H1 (cell line): ENCODE measurements around the gene KLF14. TPM values are rescaled to one million over a fixed set of nuclear protein-coding genes. Genes with fewer than 3 reads are reported as not detected.

Experiments
- CTCF ChIA-PET: fragments of 300-600 bp; sonication (Branson Sonifier 250); formaldehyde crosslinking; loops from one replicate; lab custom pipeline; 2021; ENCODE audit not compliant: partially characterized antibody; lab: Charles Lee
- POLR2A ChIA-PET: fragments of 300-600 bp; sonication (Branson Sonifier 250); formaldehyde crosslinking; loops from one replicate; lab custom pipeline; 2021; ENCODE audit warnings: inconsistent platforms; ENCODE audit not compliant: partially characterized antibody; lab: Charles Lee
- DNase-seq, 2 experiments: peaks; one replicate each; pipeline versions ENCODE4 v3.0.0 to v3.0.0-alpha.2; 2010 to 2022; ENCODE audit warnings: low spot score in 2 of 2, low read depth in 1 of 2, mixed read lengths in 1 of 2
- FAIRE-seq: peaks from 2 replicates; lab custom pipeline; 2011; peaks lifted over from hg19 to GRCh38; lab: Jason Lieb, UNC
- H2AFZ ChIP-seq: 2 replicates; pipeline ENCODE4 v1.8.1; 2012; ENCODE audit warnings: low read length, inconsistent platforms
- H2AK5ac ChIP-seq: 2 replicates; pipeline ENCODE4 v1.6.1; 2013; ENCODE audit warnings: low read depth, low read length
- H2BK120ac ChIP-seq: replicated peaks from 2 replicates; pipeline ENCODE3; 2013; ENCODE audit warnings: low read depth, low read length, inconsistent platforms
- H2BK12ac ChIP-seq: 2 replicates; pipeline ENCODE4 v1.6.1; 2013; ENCODE audit warnings: low read depth, low read length
- H2BK15ac ChIP-seq: 2 replicates; pipeline ENCODE4 v1.6.1; 2013; ENCODE audit warnings: low read length
- H2BK20ac ChIP-seq: 2 replicates; pipeline ENCODE4 v1.6.1; 2013; ENCODE audit warnings: low read length
- H2BK5ac ChIP-seq: 2 replicates; pipeline ENCODE4 v1.6.1; 2013; ENCODE audit warnings: low read depth, low read length
- H3K14ac ChIP-seq: 2 replicates; pipeline ENCODE4 v1.6.1; 2013; ENCODE audit warnings: inconsistent platforms; ENCODE audit not compliant: insufficient read length
- H3K18ac ChIP-seq: 2 replicates; pipeline ENCODE4 v1.6.1; 2013; ENCODE audit warnings: low read length; ENCODE audit errors: extremely low read depth
- H3K23ac ChIP-seq: 2 replicates; pipeline ENCODE4 v1.6.1; 2013; ENCODE audit warnings: inconsistent platforms; ENCODE audit not compliant: insufficient read length
- H3K23me2 ChIP-seq: 2 replicates; pipeline ENCODE4 v1.6.1; 2013; ENCODE audit warnings: low read depth, low read length
- H3K27ac ChIP-seq: 2 replicates; pipeline ENCODE4 v1.6.1; 2011; ENCODE audit warnings: low read depth, low read length, inconsistent platforms
- H3K27me3 ChIP-seq, 4 experiments: replicated peaks in 1 of 4; 1 replicate in 1 of 4; 2 replicates in 3 of 4; pipeline versions ENCODE4 v1.6.1 to v1.8.1; 2011 to 2013; ENCODE audit warnings: low read length in 3 of 4, mild to moderate bottlenecking in 3 of 4, inconsistent platforms in 2 of 4, mixed read lengths in 2 of 4, moderate library complexity in 1 of 4; ENCODE audit not compliant: control insufficient read depth in 3 of 4, insufficient read depth in 3 of 4; ENCODE audit errors: extremely low read depth in 1 of 4
- H3K36me3 ChIP-seq, 4 experiments: 2 replicates each; pipeline versions ENCODE4 v1.6.1 to v1.8.1; 2011 to 2013; ENCODE audit warnings: mild to moderate bottlenecking in 4 of 4, low read length in 3 of 4, moderate library complexity in 2 of 4, control low read depth in 1 of 4, inconsistent platforms in 1 of 4; ENCODE audit not compliant: insufficient read depth in 4 of 4, control insufficient read depth in 2 of 4
- H3K4ac ChIP-seq: replicated peaks from 2 replicates; pipeline ENCODE3; 2013; ENCODE audit warnings: low read length, low read depth, mixed read lengths, inconsistent platforms; ENCODE audit not compliant: insufficient read length
- H3K4me1 ChIP-seq, 4 experiments: replicated peaks in 1 of 4; 1 replicate in 1 of 4; 2 replicates in 3 of 4; pipeline versions ENCODE4 v1.6.1 to v1.8.1; 2011 to 2013; ENCODE audit warnings: low read length in 3 of 4, inconsistent platforms in 2 of 4, mixed read lengths in 1 of 4; ENCODE audit not compliant: insufficient read depth in 4 of 4, control insufficient read depth in 3 of 4
- H3K4me2 ChIP-seq, 2 experiments: 2 replicates each; pipeline versions ENCODE4 v1.6.1 to v1.8.1; 2011 to 2013; ENCODE audit warnings: low read depth in 2 of 2, low read length in 2 of 2, control low read depth in 1 of 2, inconsistent platforms in 1 of 2, mild to moderate bottlenecking in 1 of 2; ENCODE audit not compliant: insufficient read depth in 1 of 2
- H3K4me3 ChIP-seq, 4 experiments: fragments of 200-600, 300-600 bp in 1 of 4; sonication (generic), shearing (Covaris generic), sonication (Bioruptor Twin) in 1 of 4; 2 replicates each; pipeline versions ENCODE4 v1.5.1 to v1.8.1; 2011 to 2016; ENCODE audit warnings: low read length in 4 of 4, low read depth in 3 of 4, control low read depth in 2 of 4, inconsistent platforms in 2 of 4, mild to moderate bottlenecking in 2 of 4, mixed read lengths in 1 of 4, moderate library complexity in 1 of 4; ENCODE audit not compliant: insufficient read depth in 2 of 4; ENCODE audit errors: extremely low read depth in 1 of 4
- H3K56ac ChIP-seq: replicated peaks from 2 replicates; pipeline ENCODE3; 2013; ENCODE audit warnings: low read depth, mild to moderate bottlenecking, mixed read lengths, low read length, inconsistent platforms; ENCODE audit not compliant: insufficient read length
- H3K79me1 ChIP-seq: 2 replicates; pipeline ENCODE4 v1.6.1; 2013; ENCODE audit warnings: low read depth, low read length, control low read depth
- H3K79me2 ChIP-seq, 2 experiments: 2 replicates each; pipeline versions ENCODE4 v1.6.1 to v1.8.1; 2012 to 2013; ENCODE audit warnings: low read length in 2 of 2, mild to moderate bottlenecking in 2 of 2, inconsistent platforms in 1 of 2; ENCODE audit not compliant: insufficient read depth in 2 of 2, control insufficient read depth in 1 of 2
- H3K9ac ChIP-seq, 4 experiments: replicated peaks in 1 of 4; 1 replicate in 1 of 4; 2 replicates in 3 of 4; pipeline versions ENCODE4 v1.6.1 to v1.8.1; 2011 to 2013; ENCODE audit warnings: low read depth in 3 of 4, low read length in 3 of 4, control low read depth in 2 of 4, mild to moderate bottlenecking in 2 of 4, moderate library complexity in 2 of 4, inconsistent platforms in 1 of 4; ENCODE audit errors: extremely low read depth in 1 of 4
- H3K9me3 ChIP-seq, 2 experiments: 2 replicates each; pipeline versions ENCODE4 v1.6.1 to v1.8.1; 2012 to 2013; ENCODE audit warnings: mild to moderate bottlenecking in 2 of 2, moderate library complexity in 2 of 2, control low read depth in 1 of 2, inconsistent platforms in 1 of 2, low read depth in 1 of 2, low read length in 1 of 2, mixed read lengths in 1 of 2; ENCODE audit not compliant: insufficient read depth in 2 of 2
- H4K20me1 ChIP-seq, 2 experiments: replicated peaks in 1 of 2; 2 replicates each; pipeline versions ENCODE3 to v1.8.1; 2011 to 2013; ENCODE audit warnings: inconsistent platforms in 2 of 2, low read length in 2 of 2, mild to moderate bottlenecking in 1 of 2; ENCODE audit not compliant: insufficient read depth in 2 of 2, control insufficient read depth in 1 of 2
- H4K5ac ChIP-seq: 2 replicates; pipeline ENCODE4 v1.6.1; 2013; ENCODE audit warnings: low read length, low read depth, mixed read lengths, inconsistent platforms; ENCODE audit not compliant: insufficient read length
- H4K8ac ChIP-seq: 2 replicates; pipeline ENCODE4 v1.8.0; 2013; ENCODE audit warnings: mild to moderate bottlenecking, moderate library complexity, low read length, inconsistent platforms; ENCODE audit not compliant: insufficient read depth; ENCODE audit errors: extremely low read depth
- H4K91ac ChIP-seq: replicated peaks from 2 replicates; pipeline ENCODE3; 2013; ENCODE audit warnings: low read length, mixed read lengths, inconsistent platforms; ENCODE audit not compliant: insufficient read length
- ASH2L ChIP-seq: fragments of 200-600, 300-600 bp; sonication (generic); IDR thresholded peaks from one replicate; pipeline ENCODE4 v1.7.1; 2017; ENCODE audit warnings: low read length
- CBX5 ChIP-seq: fragments of 300-800, 300-1000 bp; sonication (generic); IDR thresholded peaks from 2 replicates; pipeline ENCODE4 v1.7.1; 2016; ENCODE audit warnings: antibody characterized with exemption, low read length, low read depth
- CEBPB ChIP-seq: IDR thresholded peaks from 2 replicates; pipeline ENCODE4 v1.6.1; 2012; ENCODE audit warnings: low read depth, low read length
- CHD1 ChIP-seq: IDR thresholded peaks from 2 replicates; pipeline ENCODE4 v1.6.1; 2012; ENCODE audit warnings: low read depth, low read length, improper control_type of control experiment
- CREB1 ChIP-seq: IDR thresholded peaks from 2 replicates; pipeline ENCODE4 v1.6.1; 2012; ENCODE audit warnings: inconsistent platforms
- HDAC2 ChIP-seq, 2 experiments: fragments of 300-600 bp in 1 of 2; sonication (generic) in 1 of 2; IDR thresholded peaks; 2 replicates each; pipeline ENCODE4 v1.6.1; 2011 to 2012; ENCODE audit warnings: low read depth in 2 of 2, low read length in 2 of 2, mild to moderate bottlenecking in 2 of 2, moderate library complexity in 2 of 2, borderline replicate concordance in 1 of 2, inconsistent platforms in 1 of 2
- NANOG ChIP-seq: IDR thresholded peaks from 2 replicates; pipeline ENCODE4 v1.6.1; 2011; ENCODE audit warnings: low read length, low read depth, mild to moderate bottlenecking, inconsistent platforms; ENCODE audit not compliant: insufficient read depth, poor library complexity, severe bottlenecking
- NRF1 ChIP-seq: IDR thresholded peaks from 2 replicates; pipeline ENCODE4 v1.6.1; 2011; ENCODE audit warnings: mild to moderate bottlenecking, low read depth, low read length, improper control_type of control experiment
- POLR2A ChIP-seq, 2 experiments: IDR thresholded peaks; 1 replicate in 1 of 2; 2 replicates in 1 of 2; pipeline ENCODE4 v1.6.1; 2011; ENCODE audit warnings: low read depth in 2 of 2, low read length in 2 of 2, mild to moderate bottlenecking in 2 of 2; ENCODE audit errors: control extremely low read depth in 1 of 2
- RAD21 ChIP-seq, 2 experiments: IDR thresholded peaks in 1 of 2; conservative IDR thresholded peaks in 1 of 2; 2 replicates each; pipeline ENCODE4 v1.6.1; 2011; ENCODE audit warnings: low read depth in 2 of 2, low read length in 2 of 2, improper control_type of control experiment in 1 of 2, inconsistent platforms in 1 of 2, mild to moderate bottlenecking in 1 of 2, moderate library complexity in 1 of 2
- RNF2 ChIP-seq: fragments of 200-900, 300-1000 bp; sonication (generic); IDR thresholded peaks from 2 replicates; pipeline ENCODE4 v1.7.1; 2016; ENCODE audit warnings: borderline replicate concordance, low read depth, mild to moderate bottlenecking, antibody characterized with exemption, low read length; ENCODE audit not compliant: poor library complexity, severe bottlenecking; ENCODE audit errors: missing control alignments
- RXRA ChIP-seq: IDR thresholded peaks from 2 replicates; pipeline ENCODE4 v1.6.1; 2011; ENCODE audit warnings: low read depth, mild to moderate bottlenecking, low read length, moderate library complexity; ENCODE audit not compliant: insufficient read depth
- TCF12 ChIP-seq: IDR thresholded peaks from 2 replicates; pipeline ENCODE4 v1.6.1; 2011; ENCODE audit warnings: low read depth, mild to moderate bottlenecking, low read length
- WGBS, 2 experiments: shearing (Covaris generic) in 1 of 2; methylation state at CpG; one replicate each; pipeline versions ENCODE4 v1.1.6 to v1.1.7; 2013 to 2015; ENCODE audit warnings: low lambda C conversion rate in 2 of 2, mixed read lengths in 2 of 2, inconsistent platforms in 1 of 2, low coverage in 1 of 2, missing lambda C conversion rate in 1 of 2; ENCODE audit not compliant: insufficient replicate concordance in 2 of 2, insufficient coverage in 1 of 2, insufficient read length in 1 of 2; ENCODE audit errors: extremely low coverage in 1 of 2, missing lambda C conversion rate in 1 of 2; 5-methylcytosine and 5-hydroxymethylcytosine counted together
- polyA plus RNA-seq, 7 experiments: library from polyadenylated mRNA; depleted of rRNA in 3 of 7; stranded (reverse) in 5 of 7; unstranded in 2 of 7; fragments of >200 nt in 5 of 7; fragments of 200-250 nt in 2 of 7; gene quantifications; 1 replicate in 5 of 7; 2 replicates in 1 of 7; 4 replicates in 1 of 7; pipeline versions ENCODE4 v1.2.1 to v1.2.3, GENCODE V29; 2011 to 2013; ENCODE audit warnings: missing spikeins in 2 of 7, mixed read lengths in 2 of 7
- total RNA-seq: library from RNA; stranded (reverse); fragmentation: NEBNext Ultra II Directional; extraction: Animal tissue kit (Norgen Biotek cat#: 25700); gene quantifications from 2 replicates; pipeline ENCODE4 v1.2.1, GENCODE V29; 2021

The KLF14 gene
- total and polyA plus RNA-seq, 2 of the 8 experiments (the other 6 are each of a cell fraction or from before 2014, with no cell fraction given): 0.02 TPM; not detected in 1

- no peak for TF ChIP-seq RAD21 (IDR thresholded peaks at IDR 0.05 in 1 of 2, conservative IDR thresholded peaks at IDR 0.05 in 1 of 2; ENCODE audit: low read depth in 2 of 2, low read length in 2 of 2)
- TF ChIP-seq NRF1: no peak
- no peak for TF ChIP-seq RXRA
- no peak for TF ChIP-seq POLR2A (IDR thresholded peaks at IDR 0.05; ENCODE audit: control extremely low read depth in 1 of 2, low read depth in 2 of 2, low read length in 2 of 2)
- TF ChIP-seq NANOG: no peak
- TF ChIP-seq CREB1: no peak
- no peak for TF ChIP-seq RNF2
- no peak for TF ChIP-seq TCF12
- TF ChIP-seq ASH2L: no peak
- TF ChIP-seq HDAC2 (IDR thresholded peaks at IDR 0.05; ENCODE audit: borderline replicate concordance in 1 of 2, low read depth in 2 of 2, low read length in 2 of 2): no peak
- no peak for TF ChIP-seq CHD1
- no peak for TF ChIP-seq CBX5
- no peak for TF ChIP-seq CEBPB
- no peaks in the 10 kb centered on the region for H3K27me3 ChIP-seq
- H3K9me3 ChIP-seq: no peaks in the 10 kb centered on the region
- WGBS, 2 experiments: 58% methylated on average over 4 of the region's 4 CpGs; no CpG with 5 or more reads in 1 of the 2 experiments
- H4K91ac ChIP-seq: no peak overlapping the region
- no peak overlapping the region for H2BK120ac ChIP-seq
- no peaks in the 10 kb centered on the region for H3K4me1 ChIP-seq
- no peak overlapping the region for H3K14ac ChIP-seq
- FAIRE-seq: no peak
- H2BK12ac ChIP-seq: no peak overlapping the region
- no peak overlapping the region for H2AK5ac ChIP-seq
- POLR2A ChIA-PET: no interaction called here
- no peaks in the 10 kb centered on the region for H3K36me3 ChIP-seq
- H2BK20ac ChIP-seq: no peak overlapping the region
- no peak overlapping the region for H3K56ac ChIP-seq
- H2BK15ac ChIP-seq: no peak overlapping the region
- no peak overlapping the region for H3K4ac ChIP-seq
- no peak overlapping the region for H3K23ac ChIP-seq
- no peaks in the 10 kb centered on the region for H3K23me2 ChIP-seq
- H4K8ac ChIP-seq: no peak overlapping the region
- H3K4me3 ChIP-seq: no peak overlapping the region
- H3K9ac ChIP-seq: no peak overlapping the region
- H3K79me1 ChIP-seq: no peaks in the 10 kb centered on the region
- no peak overlapping the region for H2AFZ ChIP-seq
- no peak overlapping the region for H3K18ac ChIP-seq
- H3K79me2 ChIP-seq: no peaks in the 10 kb centered on the region
- H4K20me1 ChIP-seq: no peaks in the 10 kb centered on the region
- DNase-seq: no peak
- CTCF ChIA-PET: no interaction called here
- H3K4me2 ChIP-seq: no peak overlapping the region
- H2BK5ac ChIP-seq: no peak overlapping the region
- no peak overlapping the region for H3K27ac ChIP-seq
- no peak overlapping the region for H4K5ac ChIP-seq
These were observed 34.3 kb downstream of the KLF14 start for GRCh38 chr7:130699686-130700085.
